HG02870 (cell line): ENCODE measurements around the gene SNAPC4.

Experiments used
- ATAC-seq: cut with Tn5 transposase; IDR thresholded peaks from one replicate; pipeline ENCODE4 v1.9.1; 2021; ENCODE audit warnings: mild to moderate bottlenecking, moderate library complexity; ENCODE audit not compliant: unreplicated experiment

SNAPC4 gene

GRCh38 chr9:136393531-136393930, 6.4 kb downstream of the SNAPC4 start:
- ATAC-seq: no peak

GRCh38 chr9:136392538-136393449, 7.2 kb downstream of the SNAPC4 start:
- ATAC-seq: no peak

GRCh38 chr9:136391737-136392537, 8.0 kb downstream of the SNAPC4 start:
- no peak for ATAC-seq

GRCh38 chr9:136389396-136389795, 10.6 kb downstream of the SNAPC4 start:
- ATAC-seq: no peak

- no peak for ATAC-seq
Measured at GRCh38 chr9:136387217-136387616, 12.8 kb downstream of the SNAPC4 start.

GRCh38 chr9:136386018-136386417, 14.0 kb downstream of the SNAPC4 start:
- no peak for ATAC-seq

- no peak for ATAC-seq
Measured at GRCh38 chr9:136385015-136385414, 15.0 kb downstream of the SNAPC4 start.

- no peak for ATAC-seq
Measured at GRCh38 chr9:136383436-136383835, 16.5 kb downstream of the SNAPC4 start.

- ATAC-seq: no peak
Measured at GRCh38 chr9:136381966-136382513, 17.9 kb downstream of the SNAPC4 start.

- ATAC-seq: no peak
Measured at GRCh38 chr9:136381311-136381710, 18.7 kb downstream of the SNAPC4 start.

GRCh38 chr9:136380381-136380780, 19.6 kb downstream of the SNAPC4 start:
- no peak for ATAC-seq

GRCh38 chr9:136379891-136380290, 20.1 kb downstream of the SNAPC4 start:
- no peak for ATAC-seq

GRCh38 chr9:136379401-136379800, 20.6 kb downstream of the SNAPC4 start:
- ATAC-seq: no peak

- ATAC-seq: no peak
Measured at GRCh38 chr9:136379003-136379287, 21.0 kb downstream of the SNAPC4 start.

- no peak for ATAC-seq
Measured at GRCh38 chr9:136378170-136379002, 21.6 kb downstream of the SNAPC4 start.

- no peak for ATAC-seq
Measured at GRCh38 chr9:136377341-136378169, 22.4 kb downstream of the SNAPC4 start.

GRCh38 chr9:136376457-136376856, 23.5 kb downstream of the SNAPC4 start:
- ATAC-seq: no peak

- ATAC-seq: no peak
Measured at GRCh38 chr9:136375096-136375495, 24.9 kb downstream of the SNAPC4 start.

- no peak for ATAC-seq
Measured at GRCh38 chr9:136374183-136374575, 25.8 kb downstream of the SNAPC4 start.
